ENCODE measurements around the gene PDXP. TPM values are rescaled to one million over a fixed set of nuclear protein-coding genes. Genes with fewer than 3 reads are reported as not detected.
"Not testable (repeated sequence)": the region's sequence is repeated elsewhere in the genome, so short reads cannot be mapped to it uniquely, and the experiment has no call there.

The PDXP gene
- total RNA-seq, 1 donor from 2014 or later: 16.5 TPM

DNA sequence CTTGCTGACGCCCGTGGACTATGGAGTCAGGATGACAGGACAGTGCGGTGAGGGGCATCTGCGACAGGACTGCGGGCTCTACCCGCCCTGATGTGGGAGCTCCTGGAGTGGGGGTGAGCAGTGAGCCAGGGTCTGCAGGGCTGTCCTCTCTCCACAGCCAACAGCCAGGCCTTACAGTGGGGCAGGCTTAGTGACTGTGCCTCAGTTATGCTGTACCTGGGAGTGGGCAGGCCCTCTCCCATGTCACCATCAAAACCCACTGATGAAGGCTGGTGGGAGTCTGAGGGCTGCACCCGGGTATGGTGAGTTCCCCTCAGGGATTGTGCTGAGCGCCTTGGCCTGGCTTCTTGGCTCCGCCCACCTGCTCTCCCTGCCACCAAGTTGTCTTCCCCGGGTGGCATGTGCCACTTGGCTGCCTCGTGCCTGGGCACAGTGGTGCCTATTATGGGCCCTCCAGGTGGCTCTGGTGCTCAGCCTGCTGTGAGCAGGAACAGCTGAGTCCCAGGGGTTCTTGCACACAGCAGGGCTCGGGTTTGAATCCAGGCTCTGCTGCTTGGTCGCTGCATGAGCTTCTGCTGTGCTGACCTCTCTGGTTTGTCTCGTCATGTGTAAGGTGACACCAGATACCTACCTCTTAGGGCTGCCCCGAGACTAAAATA, 34.2 kb downstream of the PDXP start:
- Mint-ChIP-seq H3K9me3 (ENCODE audit: unreplicated experiment) (no peaks in the 10 kb centered on the region), H3K4me1 (ENCODE audit: unreplicated experiment) (peaks cover 18% of the 10 kb centered on the region), H3K27me3 (ENCODE audit: unreplicated experiment) (no peaks in the 10 kb centered on the region), H3K27ac (ENCODE audit: unreplicated experiment) (no peak overlapping the region), H3K36me3 (ENCODE audit: unreplicated experiment) (peaks cover 24% of the 10 kb centered on the region), H3K4me3 (ENCODE audit: unreplicated experiment) (no peak overlapping the region)
- DNase-seq (ENCODE audit: extremely low spot score, unreplicated experiment): no peak
- TF ChIP-seq, protein P1, sequence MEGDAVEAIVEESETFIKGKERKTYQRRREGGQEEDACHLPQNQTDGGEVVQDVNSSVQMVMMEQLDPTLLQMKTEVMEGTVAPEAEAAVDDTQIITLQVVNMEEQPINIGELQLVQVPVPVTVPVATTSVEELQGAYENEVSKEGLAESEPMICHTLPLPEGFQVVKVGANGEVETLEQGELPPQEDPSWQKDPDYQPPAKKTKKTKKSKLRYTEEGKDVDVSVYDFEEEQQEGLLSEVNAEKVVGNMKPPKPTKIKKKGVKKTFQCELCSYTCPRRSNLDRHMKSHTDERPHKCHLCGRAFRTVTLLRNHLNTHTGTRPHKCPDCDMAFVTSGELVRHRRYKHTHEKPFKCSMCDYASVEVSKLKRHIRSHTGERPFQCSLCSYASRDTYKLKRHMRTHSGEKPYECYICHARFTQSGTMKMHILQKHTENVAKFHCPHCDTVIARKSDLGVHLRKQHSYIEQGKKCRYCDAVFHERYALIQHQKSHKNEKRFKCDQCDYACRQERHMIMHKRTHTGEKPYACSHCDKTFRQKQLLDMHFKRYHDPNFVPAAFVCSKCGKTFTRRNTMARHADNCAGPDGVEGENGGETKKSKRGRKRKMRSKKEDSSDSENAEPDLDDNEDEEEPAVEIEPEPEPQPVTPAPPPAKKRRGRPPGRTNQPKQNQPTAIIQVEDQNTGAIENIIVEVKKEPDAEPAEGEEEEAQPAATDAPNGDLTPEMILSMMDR (IDR thresholded peaks at IDR 0.05): no peak

- not testable (repeated sequence) for H3K27ac Mint-ChIP-seq (ENCODE audit: unreplicated experiment); DNase-seq (ENCODE audit: extremely low spot score, unreplicated experiment); H3K9me3 Mint-ChIP-seq (ENCODE audit: unreplicated experiment); H3K4me3 Mint-ChIP-seq (ENCODE audit: unreplicated experiment); H3K27me3 Mint-ChIP-seq (ENCODE audit: unreplicated experiment)
- H3K4me1 Mint-ChIP-seq (ENCODE audit: unreplicated experiment): peaks cover 18% of the 10 kb centered on the region
- H3K36me3 Mint-ChIP-seq (ENCODE audit: unreplicated experiment): peaks cover 21% of the 10 kb centered on the region
These were observed 35.6 kb downstream of the PDXP start for GRCh38 chr22:37694131-37694530.

DNA sequence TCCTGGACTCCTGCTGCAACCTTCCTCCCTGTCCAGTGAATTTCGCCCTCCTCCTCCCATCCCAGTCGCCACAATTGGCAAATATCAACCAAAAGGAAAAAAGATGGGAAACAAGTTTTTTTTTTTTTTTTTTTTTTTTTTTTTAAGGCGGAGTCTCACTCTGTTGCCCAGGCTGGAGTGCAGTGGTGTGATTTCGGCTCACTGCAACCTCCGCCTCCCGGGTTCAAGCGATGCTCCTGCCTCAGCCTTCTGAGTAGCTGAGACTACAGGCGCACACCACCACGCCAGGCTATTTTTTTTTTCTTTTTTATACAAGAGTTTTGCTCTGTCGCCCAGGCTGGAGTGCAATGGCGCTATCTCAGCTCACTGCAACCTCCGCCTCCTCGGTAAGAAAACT, 37.7 kb downstream of the PDXP start:
- not testable (repeated sequence) for DNase-seq (ENCODE audit: extremely low spot score, unreplicated experiment); H3K27me3 Mint-ChIP-seq (ENCODE audit: unreplicated experiment); H3K9me3 Mint-ChIP-seq (ENCODE audit: unreplicated experiment)
- Mint-ChIP-seq H3K4me3 (ENCODE audit: unreplicated experiment) (peak overlapping the region; percentile 55), H3K4me1 (ENCODE audit: unreplicated experiment) (peaks cover 18% of the 10 kb centered on the region), H3K27ac (ENCODE audit: unreplicated experiment) (peak overlapping the region; percentile 76), H3K36me3 (ENCODE audit: unreplicated experiment) (peaks cover 17% of the 10 kb centered on the region)

GRCh38 chr22:37696657-37697537, 38.4 kb downstream of the PDXP start, which contains the start of gene TRIOBP:
TSS of gene TRIOBP (plus strand) at chr22:37697048. CDS start at chr22:37701366, 4,318 bp downstream.
- Mint-ChIP-seq H3K9me3 (ENCODE audit: unreplicated experiment) (no peaks in the 10 kb centered on the region), H3K27ac (ENCODE audit: unreplicated experiment) (peak within 1 kb of the TSS; percentile 76), H3K36me3 (ENCODE audit: unreplicated experiment) (peaks cover 12% of the 10 kb centered on the region), H3K27me3 (ENCODE audit: unreplicated experiment) (no peaks in the 10 kb centered on the region), H3K4me1 (ENCODE audit: unreplicated experiment) (peaks cover 18% of the 10 kb centered on the region), H3K4me3 (ENCODE audit: unreplicated experiment) (peak within 1 kb of the TSS; percentile 55)
- peak; percentile 95 for DNase-seq (ENCODE audit: extremely low spot score, unreplicated experiment)
- TF ChIP-seq, protein P1 (IDR thresholded peaks at IDR 0.05): peak; percentile 32

GRCh38 chr22:37697538-37697835, 39.0 kb downstream of the PDXP start:
- no peak overlapping the region for H3K27ac Mint-ChIP-seq (ENCODE audit: unreplicated experiment)
- no peak for DNase-seq (ENCODE audit: extremely low spot score, unreplicated experiment)
- no peaks in the 10 kb centered on the region for H3K27me3 Mint-ChIP-seq (ENCODE audit: unreplicated experiment)
- TF ChIP-seq, protein P1 (IDR thresholded peaks at IDR 0.05): no peak
- no peaks in the 10 kb centered on the region for H3K9me3 Mint-ChIP-seq (ENCODE audit: unreplicated experiment)
- H3K4me1 Mint-ChIP-seq (ENCODE audit: unreplicated experiment): peaks cover 18% of the 10 kb centered on the region
- no peak overlapping the region for H3K4me3 Mint-ChIP-seq (ENCODE audit: unreplicated experiment)
- peaks cover 9% of the 10 kb centered on the region for H3K36me3 Mint-ChIP-seq (ENCODE audit: unreplicated experiment)
